GM18907 (cell line): Measurements from ENCODE around the gene ZSCAN5B.

Experiments
- ATAC-seq: cut with Tn5 transposase; IDR thresholded peaks from one replicate; pipeline ENCODE4 v1.9.1; 2021; ENCODE audit warnings: mild to moderate bottlenecking, moderate library complexity; ENCODE audit not compliant: unreplicated experiment

ZSCAN5B gene

GRCh38 chr19:56146904-56147303, 50.7 kb downstream of the ZSCAN5B start:
- ATAC-seq = no peak

DNA sequence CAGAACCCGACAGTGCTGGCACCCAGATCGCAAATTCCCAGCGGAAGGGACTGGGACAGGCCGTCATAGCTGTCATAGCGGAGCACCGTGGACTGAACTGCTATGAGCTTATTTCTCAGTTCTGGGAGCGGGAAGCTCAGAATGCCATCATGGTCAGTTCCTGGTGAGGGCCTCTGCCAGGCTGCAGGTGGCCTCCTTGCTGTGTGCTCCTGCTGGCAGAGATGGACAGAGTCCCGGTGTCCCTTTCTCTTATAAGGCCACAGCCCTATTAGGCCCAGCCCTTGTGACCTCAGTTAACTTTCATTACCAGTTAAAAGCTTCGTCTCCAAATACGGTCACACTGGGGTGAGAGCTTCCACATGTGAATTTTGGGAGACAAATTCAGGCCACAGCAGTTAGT, 51.9 kb downstream of the ZSCAN5B start:
- no peak for ATAC-seq

GRCh38 chr19:56144831-56145230, 52.8 kb downstream of the ZSCAN5B start:
- ATAC-seq = no peak

- no peak for ATAC-seq
These were observed 53.2 kb downstream of the ZSCAN5B start for GRCh38 chr19:56144376-56144775.

- no peak for ATAC-seq
These were observed 54.6 kb downstream of the ZSCAN5B start for GRCh38 chr19:56142897-56143434.

GRCh38 chr19:56142087-56142787, 55.3 kb downstream of the ZSCAN5B start:
- ATAC-seq = no peak

- no peak for ATAC-seq
These were observed 56.1 kb downstream of the ZSCAN5B start for GRCh38 chr19:56141417-56141993.

- ATAC-seq = peak; percentile 91
These were observed 56.8 kb downstream of the ZSCAN5B start, which contains the start of gene ZNF444 for GRCh38 chr19:56140583-56141416. Gene ZNF444 (plus strand): TSS chr19:56141287. CDS start chr19:56146912, 5,625 bp downstream.

- ATAC-seq = no peak
These were observed 57.6 kb downstream of the ZSCAN5B start for GRCh38 chr19:56139847-56140582.
